HL-60/S4 treated with retinoic acid at 250 ng/mL for 4 days and 3 days (cell line): Measurements from ENCODE around the gene GPRC5C.

ENCODE experiments used
- in situ Hi-C: fragments of 300-500 bp; cut with MboI; formaldehyde crosslinking; loops from 2 replicates; pipeline ENCODE4 v1.7.0; 2022; ENCODE audit warnings: low sequenced_read_pairs

Gene GPRC5C, protein sequence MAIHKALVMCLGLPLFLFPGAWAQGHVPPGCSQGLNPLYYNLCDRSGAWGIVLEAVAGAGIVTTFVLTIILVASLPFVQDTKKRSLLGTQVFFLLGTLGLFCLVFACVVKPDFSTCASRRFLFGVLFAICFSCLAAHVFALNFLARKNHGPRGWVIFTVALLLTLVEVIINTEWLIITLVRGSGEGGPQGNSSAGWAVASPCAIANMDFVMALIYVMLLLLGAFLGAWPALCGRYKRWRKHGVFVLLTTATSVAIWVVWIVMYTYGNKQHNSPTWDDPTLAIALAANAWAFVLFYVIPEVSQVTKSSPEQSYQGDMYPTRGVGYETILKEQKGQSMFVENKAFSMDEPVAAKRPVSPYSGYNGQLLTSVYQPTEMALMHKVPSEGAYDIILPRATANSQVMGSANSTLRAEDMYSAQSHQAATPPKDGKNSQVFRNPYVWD

GRCh38 chr17:74431568-74432423 is at the start of gene GPRC5C:
TSS of gene GPRC5C (plus strand) at chr17:74432088. CDS start at chr17:74439777, 7,689 bp downstream.
- in situ Hi-C loops: no loop called here

GRCh38 chr17:74383141-74383540 is 48.7 kb upstream of the GPRC5C start:
- in situ Hi-C loops: no loop called here

DNA sequence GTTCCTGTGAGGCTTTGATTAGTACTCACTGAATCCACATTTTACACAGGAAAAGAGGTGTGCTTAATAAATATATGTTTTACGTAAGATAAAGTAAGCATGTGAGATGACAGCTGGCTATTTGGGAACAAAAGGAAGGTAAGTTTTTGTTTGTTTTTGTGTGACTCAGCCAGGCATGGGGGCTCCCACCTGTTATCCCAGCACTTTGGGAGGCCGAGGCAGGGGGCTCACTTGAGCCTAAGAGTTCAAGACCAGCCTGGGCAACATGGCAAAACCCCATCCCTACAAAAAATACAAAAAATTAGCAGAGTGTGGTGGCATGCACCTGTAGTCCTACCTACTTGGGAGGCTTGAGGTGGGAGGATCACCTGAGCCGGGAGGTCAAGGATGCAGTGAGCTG is 46.7 kb upstream of the GPRC5C start:
- in situ Hi-C loops: no loop called here

GRCh38 chr17:74386386-74386785 is 45.5 kb upstream of the GPRC5C start:
- in situ Hi-C loops: no loop called here

DNA sequence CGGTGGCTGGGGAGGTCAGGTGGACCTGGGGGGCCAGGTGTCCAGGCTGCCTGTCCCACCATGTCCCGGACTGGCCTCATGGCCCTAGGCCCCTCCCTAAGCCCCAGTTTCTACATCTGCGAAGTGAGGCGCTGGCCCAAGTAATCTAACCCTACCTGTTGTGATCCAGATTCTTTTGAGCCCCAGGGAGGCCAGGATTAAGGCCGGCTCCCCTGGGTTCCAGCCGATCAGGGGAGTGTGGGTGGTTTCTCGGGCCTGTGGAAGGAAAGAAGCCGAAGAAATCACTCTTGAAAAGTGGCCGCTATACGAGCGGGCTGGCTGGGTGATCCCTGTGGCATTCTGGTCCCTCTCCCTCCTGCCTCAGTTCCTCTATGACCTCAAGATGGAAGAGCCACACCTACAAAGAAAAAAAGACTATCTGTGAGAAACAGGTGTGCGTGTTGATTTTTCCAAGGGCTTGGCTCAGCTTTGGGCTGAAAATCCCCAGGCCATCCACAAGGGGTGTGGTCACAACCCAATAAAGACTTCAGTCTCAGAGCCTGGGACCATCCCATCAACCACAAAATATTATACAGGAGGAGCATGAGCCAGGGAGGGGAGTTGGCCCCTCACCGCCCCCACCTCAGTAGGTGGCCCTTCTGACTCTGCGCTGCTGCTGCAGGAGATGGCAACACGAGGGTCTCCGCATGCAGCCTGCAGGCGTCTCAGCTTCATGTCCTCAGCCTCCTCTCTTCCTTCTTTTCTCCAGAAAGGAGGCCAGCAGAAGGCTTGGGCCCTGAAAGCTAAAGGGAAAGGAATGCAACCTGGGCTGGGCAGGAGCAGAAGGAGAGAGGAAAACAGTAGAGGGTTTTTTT is 44.3 kb upstream of the GPRC5C start:
- in situ Hi-C loops: no loop called here

GRCh38 chr17:74389084-74389753 is 42.7 kb upstream of the GPRC5C start:
- in situ Hi-C loops: no loop called here

DNA sequence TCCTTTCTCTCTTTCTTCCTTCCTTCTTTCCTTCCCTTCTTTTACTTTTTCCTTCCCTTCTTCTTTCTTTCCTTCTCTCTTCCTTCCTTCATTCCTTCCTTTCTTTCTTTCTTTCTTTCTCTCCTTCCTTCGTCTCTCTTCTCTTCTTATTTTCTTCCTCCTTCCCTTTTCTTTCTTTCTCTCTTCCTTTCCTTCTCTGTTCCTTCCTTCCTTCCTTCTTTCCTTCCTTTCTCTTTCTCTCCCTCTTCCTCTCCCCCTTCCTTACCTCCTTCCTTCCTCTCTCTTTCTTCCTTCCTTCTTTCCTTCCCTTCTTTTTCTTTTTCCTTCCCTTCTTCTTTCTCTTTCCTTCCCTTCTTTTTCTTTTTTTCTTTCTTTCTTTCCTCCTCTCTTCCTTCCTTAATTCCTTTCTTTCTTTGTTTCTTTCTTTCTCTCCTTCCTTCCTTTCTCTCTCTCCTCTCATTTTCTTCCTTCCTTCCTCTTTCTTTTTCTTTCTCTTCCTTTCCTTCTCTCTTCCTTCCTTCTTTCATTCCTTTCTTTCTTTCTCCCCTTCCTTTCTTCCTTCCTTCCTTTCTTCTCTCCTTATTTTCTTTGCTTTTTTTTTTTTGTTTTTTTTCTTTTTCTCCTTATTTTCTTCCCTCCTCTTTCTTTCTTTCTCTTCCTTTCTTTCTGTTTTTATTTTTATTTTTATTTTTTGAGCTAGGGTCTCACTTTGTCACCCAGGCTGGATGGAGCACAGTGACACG is 41.8 kb upstream of the GPRC5C start:
- in situ Hi-C loops: no loop called here

GRCh38 chr17:74390680-74391653 is 40.9 kb upstream of the GPRC5C start:
- in situ Hi-C loops: no loop called here

DNA sequence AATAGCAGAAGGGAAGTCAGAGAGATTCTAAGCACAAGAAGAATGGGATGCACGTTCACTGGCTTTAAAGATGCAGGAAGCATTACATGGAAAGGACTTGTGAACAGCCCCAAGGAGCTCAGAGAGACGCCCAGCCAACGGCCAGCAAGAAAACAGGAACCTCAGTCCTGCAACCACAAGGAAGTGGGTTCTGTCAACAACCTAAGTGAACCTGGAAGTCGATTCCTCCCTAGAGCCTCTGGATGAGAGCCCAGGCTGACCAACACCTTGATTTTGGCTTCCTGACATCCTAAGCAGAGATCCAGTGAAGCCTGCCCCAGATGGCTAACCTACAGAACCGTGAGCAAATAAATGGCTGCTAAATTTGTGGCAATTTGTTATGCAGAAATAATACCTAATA is 40.1 kb upstream of the GPRC5C start:
- in situ Hi-C loops: no loop called here

DNA sequence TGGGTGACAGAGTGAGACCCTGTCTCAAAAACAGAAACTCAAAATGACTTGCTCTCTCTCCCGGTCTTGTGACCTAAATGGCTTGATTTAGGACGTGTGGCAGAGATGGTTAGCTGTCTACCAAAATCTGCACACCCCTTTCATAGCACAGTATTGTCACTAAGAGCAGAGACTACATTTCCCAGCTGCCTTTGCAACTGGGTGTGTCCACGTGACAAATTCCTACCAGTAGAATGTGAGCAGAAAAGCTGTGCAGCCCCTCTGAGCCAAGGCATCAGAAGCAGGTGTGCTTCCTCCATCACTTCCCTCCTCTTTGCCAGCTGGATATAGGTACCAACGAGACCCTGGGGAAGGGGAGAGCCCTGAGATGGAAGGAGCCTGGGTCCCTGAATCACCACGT is 39.0 kb upstream of the GPRC5C start:
- in situ Hi-C loops: no loop called here

DNA sequence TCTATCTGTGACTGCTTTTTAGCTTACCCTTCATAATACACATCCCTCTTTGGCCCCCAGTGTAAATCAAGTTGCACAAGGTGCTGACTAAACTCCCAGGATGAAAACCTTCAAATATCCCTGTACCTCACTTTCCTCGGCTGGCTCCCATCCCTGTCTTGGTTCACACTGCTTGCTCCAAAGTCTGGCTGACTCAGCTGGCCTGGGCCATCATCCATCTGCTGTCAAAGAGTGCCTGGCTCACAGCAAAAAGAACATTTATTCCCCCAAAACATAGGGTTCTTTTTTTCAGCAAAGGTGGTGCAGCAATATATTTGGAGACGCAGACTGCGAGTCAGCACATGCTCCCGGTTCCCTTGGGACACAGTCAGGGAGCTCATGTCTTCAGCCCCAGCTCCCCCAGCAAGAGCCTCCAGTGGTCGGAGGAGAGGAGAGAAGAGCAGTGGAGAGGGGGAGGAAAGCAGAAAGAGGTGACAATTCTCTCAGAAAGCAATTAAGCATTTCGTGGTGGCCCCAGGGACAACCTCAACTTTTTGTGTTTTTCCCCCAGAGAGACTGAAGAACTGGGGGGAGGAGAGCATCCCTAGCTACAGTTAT is 38.4 kb upstream of the GPRC5C start:
- in situ Hi-C loops: no loop called here

- in situ Hi-C loops: no loop called here
Measured at GRCh38 chr17:74394275-74394950, 37.5 kb upstream of the GPRC5C start.

GRCh38 chr17:74394977-74395376 is 36.9 kb upstream of the GPRC5C start:
- in situ Hi-C loops: no loop called here

- in situ Hi-C loops: no loop called here
Measured at GRCh38 chr17:74396567-74396966, 35.3 kb upstream of the GPRC5C start.

DNA sequence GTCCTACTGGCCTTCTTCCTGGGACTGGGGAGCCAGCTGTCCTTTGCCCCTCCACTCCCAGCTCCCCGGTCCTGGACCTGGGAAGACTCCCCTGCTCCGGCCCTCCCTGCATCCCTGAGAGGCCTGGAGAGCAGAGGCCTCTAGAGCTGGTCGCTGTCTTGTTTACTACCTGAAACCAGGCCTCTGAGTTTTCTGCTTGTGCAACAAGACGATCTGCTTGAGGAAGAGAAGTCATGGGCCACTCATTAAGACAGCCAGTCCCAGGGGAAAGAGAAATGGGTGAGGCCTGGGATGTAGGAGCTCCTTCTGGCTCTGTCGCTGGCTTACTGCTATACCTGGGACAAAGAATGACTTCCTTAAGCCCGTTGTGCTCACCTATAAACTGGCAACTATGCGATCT is 29.8 kb upstream of the GPRC5C start:
- in situ Hi-C loops: no loop called here

GRCh38 chr17:74403512-74404137 is 28.3 kb upstream of the GPRC5C start:
- in situ Hi-C loops: no loop called here

DNA sequence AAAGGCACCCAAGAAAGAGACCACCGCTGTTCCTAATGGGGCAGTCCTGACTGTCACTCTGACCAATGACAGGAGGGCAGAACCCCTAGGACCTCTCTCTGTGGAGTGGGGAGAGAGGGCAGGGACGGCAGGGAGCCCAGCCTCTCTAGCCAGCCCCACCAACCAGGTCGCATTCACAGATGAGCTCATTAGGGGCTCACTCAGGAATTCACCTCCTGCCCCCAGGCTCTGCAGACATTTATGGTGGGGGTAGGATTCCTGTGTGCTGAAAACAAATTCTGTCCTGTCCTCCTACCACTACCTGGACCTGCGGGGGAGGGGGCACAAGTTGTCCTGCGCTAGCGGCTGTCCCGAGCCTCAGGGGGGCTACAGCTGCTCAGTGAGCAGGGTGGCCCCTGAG is 27.7 kb upstream of the GPRC5C start:
- in situ Hi-C loops: no loop called here
